Dermis blood vessel endothelial cell (primary cell): Measurements from ENCODE around the gene STARD3. TPM values are rescaled to one million over a fixed set of nuclear protein-coding genes. Genes with fewer than 3 reads are reported as not detected.

Experiments used
- DNase-seq: peaks from one replicate; pipeline ENCODE4 v3.0.0; 2010
- total RNA-seq: library from RNA; depleted of rRNA; stranded (reverse); fragments of >200 nt; gene quantifications from 2 replicates; pipeline ENCODE4 v1.2.3, GENCODE V29; 2014

STARD3 gene
- total RNA-seq, 1 donor from 2014 or later, result 46.6 TPM

- DNase-seq, result peak; percentile 87
Observed at GRCh38 chr17:39621523-39622379, 15.2 kb upstream of the STARD3 start.

GRCh38 chr17:39622380-39623006 lies 14.5 kb upstream of the STARD3 start:
- DNase-seq, result no peak

- DNase-seq, result peak; percentile 83
Observed at GRCh38 chr17:39623356-39623950, 13.5 kb upstream of the STARD3 start.

DNA sequence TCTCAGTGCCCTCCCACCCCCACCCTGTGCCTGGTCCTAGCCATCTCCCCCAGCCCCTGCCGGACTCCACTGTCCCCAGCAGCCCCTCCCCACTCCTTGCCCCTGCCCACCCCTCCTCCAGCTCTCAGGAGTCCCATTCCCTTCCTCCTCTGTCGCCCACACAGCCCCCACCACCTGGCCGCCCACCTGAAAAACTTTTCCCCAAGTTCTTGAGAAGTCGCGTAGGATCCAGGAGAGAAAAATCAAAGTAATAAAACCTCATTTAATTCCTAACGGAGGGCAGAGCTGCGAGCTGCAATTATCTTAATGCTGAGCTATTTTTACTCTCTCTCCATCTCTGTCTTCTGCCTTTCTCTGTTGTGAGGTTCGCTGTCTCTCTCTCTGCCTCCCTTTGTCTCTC lies 12.6 kb upstream of the STARD3 start:
- DNase-seq, result no peak

DNA sequence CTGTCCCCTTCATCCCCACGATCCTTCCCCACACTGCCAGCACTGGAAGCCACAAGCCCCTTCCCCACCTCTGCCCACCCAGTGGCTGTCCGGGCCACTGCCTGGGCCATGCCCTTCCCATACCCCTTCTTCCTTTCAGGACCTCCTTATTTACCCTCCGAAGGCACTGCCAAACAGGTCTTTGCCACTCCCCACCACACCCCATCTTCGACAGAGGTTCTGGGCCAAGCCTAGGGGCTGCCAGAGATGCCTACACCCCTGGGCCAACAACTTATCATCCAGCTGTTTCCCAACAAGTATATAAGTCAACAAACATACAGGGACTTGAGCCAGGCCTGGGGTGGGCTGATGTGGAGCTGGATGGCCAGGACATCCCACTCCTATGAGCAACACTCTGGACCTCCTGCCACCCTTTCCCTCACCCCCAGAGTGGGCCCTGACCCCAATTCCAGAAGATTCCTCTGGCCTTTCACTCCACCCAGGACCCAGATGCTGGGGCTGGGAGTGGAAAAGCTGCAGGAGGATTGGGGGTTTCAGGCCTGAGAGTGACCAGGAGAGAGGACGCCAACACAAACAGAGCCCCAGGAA lies 11.7 kb upstream of the STARD3 start:
- no peak for DNase-seq

GRCh38 chr17:39626171-39627046 lies 10.5 kb upstream of the STARD3 start, which contains the start of gene PPP1R1B:
Gene PPP1R1B, plus strand, starts transcription at chr17:39626952. Its CDS starts 441 bp downstream, at chr17:39627393.
- DNase-seq, result no peak

DNA sequence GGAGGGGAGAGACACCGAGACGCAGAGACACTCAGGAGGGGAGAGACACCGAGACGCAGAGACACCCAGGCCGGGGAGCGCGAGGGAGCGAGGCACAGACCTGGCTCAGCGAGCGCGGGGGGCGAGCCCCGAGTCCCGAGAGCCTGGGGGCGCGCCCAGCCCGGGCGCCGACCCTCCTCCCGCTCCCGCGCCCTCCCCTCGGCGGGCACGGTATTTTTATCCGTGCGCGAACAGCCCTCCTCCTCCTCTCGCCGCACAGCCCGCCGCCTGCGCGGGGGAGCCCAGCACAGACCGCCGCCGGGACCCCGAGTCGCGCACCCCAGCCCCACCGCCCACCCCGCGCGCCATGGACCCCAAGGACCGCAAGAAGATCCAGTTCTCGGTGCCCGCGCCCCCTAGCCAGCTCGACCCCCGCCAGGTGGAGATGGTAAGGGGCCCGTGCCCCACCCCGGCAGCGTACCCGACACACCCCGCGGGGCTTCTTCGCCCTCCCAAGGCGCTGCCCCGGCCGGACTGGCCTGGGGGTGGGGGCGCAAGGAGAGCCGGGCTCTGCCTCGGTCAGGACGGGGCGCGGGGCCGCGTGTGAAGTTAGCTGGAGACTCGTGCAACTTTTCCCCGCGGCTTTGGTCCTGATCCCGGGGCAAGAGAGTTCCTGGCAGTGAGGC lies 9.8 kb upstream of the STARD3 start:
- no peak for DNase-seq

DNA sequence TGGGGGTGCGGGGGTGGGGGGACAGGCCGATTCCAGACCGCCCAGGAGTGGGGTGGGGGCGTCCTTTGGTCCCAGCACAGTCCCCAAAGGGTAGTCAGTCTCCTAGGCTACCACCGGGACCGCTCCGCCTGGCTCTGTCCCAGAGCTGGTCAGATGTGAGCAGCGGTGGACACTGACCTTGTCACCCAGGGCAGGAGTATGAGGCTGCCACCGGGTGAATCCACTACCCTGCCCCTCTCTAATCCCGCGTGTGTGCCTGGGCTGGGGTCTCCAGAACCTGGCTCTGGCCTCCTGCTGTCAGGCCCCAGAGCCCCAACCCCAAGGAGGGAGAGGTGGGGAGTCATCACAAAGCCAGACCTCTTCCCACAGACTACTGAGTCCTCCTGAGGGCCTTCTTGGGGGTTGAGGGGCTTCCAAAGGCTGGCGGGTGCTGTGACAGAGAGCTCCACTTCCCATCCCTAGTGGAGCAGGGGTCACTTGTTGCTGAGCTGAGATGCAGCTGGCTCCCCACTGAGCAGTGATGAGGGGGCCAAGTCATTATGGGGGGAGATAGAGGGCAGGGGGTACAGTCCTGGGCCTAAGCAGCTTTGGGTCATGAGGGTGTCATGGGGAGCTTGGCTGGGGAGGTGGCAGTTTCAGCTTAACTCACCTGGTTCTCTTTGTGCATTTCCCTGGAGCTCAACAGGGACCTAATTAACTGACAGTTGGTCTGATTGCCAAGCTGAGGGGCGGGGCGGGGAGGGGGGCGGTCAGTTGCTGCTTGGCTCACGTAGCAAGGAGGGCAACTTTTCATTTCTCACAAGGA lies 9.0 kb upstream of the STARD3 start:
- no peak for DNase-seq

- DNase-seq, result no peak
Observed at GRCh38 chr17:39628655-39629493, 8.1 kb upstream of the STARD3 start.

GRCh38 chr17:39629494-39629880 lies 7.5 kb upstream of the STARD3 start:
- no peak for DNase-seq

- no peak for DNase-seq
Observed at GRCh38 chr17:39629898-39630297, 7.0 kb upstream of the STARD3 start.

GRCh38 chr17:39631403-39631802 lies 5.5 kb upstream of the STARD3 start:
- no peak for DNase-seq

DNA sequence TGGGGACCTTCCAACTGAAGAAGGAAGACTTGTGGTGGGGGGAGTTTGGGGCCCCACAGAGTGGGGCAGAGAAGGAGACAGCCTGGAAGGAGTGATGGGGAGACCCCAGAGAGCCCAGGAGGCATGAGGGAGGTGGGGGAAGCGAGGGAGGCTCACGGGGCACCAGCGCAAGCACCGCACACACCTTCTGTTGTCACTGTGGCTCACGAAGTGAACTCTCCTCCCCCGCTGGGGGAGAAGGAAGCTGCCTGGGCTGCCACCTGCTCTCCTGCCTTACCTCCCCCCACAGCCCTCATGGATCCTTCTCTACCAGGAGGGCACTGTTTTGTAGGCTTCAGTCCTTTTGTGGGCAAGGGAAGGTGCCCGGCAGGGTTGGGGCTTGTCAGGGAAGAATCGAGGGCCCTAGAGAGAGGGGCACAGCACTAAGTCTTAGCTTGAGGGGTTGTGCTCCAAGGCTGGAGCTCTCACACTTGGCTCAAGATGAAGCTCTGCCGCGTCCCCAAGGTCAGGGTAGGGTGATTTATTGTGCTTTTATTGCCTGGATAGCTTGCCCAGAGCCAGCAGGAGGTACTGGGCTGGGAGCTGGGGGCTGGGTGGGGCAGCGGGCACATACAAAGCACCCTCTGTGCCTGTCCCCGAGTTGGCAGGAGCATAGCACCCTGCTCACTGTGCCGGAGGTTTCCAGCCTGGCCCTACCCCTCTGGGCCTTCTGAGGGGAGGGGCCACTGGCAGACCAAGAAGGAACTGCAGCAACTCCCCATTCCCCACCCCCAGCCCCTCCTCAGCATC lies 4.6 kb upstream of the STARD3 start:
- no peak for DNase-seq

DNA sequence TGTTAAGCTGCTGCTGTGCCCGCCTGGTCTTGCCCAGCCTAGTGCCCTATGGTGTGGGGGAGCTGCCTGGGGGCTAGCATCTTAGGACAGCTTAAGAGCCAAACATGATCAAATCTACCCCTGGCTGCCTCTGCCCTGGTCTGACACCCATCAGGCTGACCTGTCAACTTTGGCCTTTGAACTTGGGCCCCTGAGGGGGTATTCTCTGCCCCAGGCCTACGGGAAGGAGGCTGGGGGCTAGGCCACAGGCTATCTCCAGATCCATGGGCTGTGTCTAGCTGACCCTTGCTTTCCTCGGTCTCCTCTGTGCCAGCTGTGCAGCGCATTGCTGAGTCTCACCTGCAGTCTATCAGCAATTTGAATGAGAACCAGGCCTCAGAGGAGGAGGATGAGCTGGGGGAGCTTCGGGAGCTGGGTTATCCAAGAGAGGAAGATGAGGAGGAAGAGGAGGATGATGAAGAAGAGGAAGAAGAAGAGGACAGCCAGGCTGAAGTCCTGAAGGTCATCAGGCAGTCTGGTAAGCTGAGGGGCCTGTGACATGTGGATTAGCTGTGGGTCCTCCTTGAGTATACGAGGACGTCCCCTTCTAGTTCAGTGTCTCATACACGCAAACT lies 3.3 kb upstream of the STARD3 start:
- no peak for DNase-seq

DNA sequence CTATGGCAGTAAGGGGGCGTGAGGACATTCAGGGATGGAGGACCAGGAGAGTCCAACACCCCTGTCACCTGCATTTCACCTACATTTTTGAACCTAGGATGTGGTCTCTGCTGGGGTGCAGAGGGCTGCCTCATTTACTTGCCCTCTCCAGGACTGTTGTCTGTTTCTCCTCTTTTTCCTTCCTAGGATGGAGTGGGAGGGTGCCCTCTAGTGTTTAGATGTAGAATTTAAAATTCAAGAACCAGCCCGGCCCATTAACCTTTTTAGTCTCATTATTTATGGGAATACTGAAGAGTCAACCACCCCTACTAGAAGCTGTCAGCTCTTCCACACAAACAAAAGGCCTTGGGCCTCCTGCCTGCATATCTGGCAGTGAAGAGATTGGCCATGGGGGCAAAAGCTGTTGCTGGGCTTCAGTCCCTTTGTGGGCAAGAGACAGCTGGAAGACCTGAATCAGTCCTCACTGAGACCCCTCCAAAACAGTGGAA lies 2.5 kb upstream of the STARD3 start:
- peak; percentile 69 for DNase-seq

DNA sequence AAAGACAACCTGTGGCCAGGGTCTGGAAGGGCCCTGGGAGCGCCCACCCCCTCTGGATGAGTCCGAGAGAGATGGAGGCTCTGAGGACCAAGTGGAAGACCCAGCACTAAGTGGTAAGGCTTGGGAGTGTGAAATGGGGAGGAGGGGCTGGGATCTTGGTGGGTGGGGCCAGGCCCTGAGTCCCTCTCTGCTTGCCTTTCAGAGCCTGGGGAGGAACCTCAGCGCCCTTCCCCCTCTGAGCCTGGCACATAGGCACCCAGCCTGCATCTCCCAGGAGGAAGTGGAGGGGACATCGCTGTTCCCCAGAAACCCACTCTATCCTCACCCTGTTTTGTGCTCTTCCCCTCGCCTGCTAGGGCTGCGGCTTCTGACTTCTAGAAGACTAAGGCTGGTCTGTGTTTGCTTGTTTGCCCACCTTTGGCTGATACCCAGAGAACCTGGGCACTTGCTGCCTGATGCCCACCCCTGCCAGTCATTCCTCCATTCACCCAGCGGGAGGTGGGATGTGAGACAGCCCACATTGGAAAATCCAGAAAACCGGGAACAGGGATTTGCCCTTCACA lies 1.2 kb upstream of the STARD3 start:
- DNase-seq, result no peak

DNA sequence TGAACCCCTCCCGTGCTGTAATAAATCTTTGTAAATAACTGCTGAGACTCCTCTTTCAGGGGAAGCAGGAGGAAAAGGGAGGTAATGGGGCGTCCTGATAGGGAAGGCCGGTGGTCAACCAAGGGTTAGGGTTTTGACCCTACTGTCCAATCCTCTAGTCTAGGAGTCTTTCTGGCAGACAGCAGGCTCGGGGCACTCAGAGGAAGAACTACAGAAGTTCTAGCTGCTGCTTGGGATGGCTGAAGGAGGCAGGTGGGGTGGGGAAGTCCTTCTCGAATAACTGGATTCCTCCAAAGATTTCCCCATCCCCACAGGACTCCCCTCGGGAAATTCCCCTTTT lies 387 bp upstream of the STARD3 start:
- no peak for DNase-seq

DNA sequence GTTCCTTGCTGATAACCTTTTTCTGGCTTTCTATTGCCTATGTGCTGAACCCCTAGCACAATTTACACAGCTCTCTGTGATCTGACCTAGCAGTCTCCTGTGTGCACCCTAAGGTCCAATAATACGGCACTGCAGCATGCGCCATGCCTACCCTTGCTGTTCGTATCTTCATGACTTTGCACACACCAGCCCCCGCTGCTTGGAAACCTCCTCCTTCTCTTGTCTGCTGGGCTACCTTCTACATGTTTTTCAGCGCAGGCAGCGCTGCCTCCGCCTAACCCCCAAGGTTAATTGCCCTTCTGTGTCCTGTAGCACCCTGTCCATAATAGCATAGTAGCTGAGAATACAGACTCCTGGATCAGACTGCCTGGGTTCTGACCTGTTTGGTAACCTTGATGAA lies 1.4 kb downstream of the STARD3 start:
- no peak for DNase-seq
